ENCODE data around the gene COQ10A. TPM values are rescaled to one million over a fixed set of nuclear protein-coding genes. Genes with fewer than 3 reads are reported as not detected.

COQ10A gene
- total RNA-seq, 1 donor from 2014 or later: 112 TPM

GRCh38 chr12:56311003-56311402, 44.3 kb downstream of the COQ10A start:
- no peak for DNase-seq (ENCODE audit: low read depth)

GRCh38 chr12:56315249-56315621, 48.5 kb downstream of the COQ10A start:
- DNase-seq (ENCODE audit: low read depth): no peak

- DNase-seq (ENCODE audit: low read depth): peak; percentile 99
These were observed 49.1 kb downstream of the COQ10A start, which contains the start of gene CNPY2 for GRCh38 chr12:56315622-56316473. CNPY2 (minus strand) TSS chr12:56315988; CDS start chr12:56315217, 771 bp downstream.

- DNase-seq (ENCODE audit: low read depth): no peak
These were observed 50.9 kb downstream of the COQ10A start for GRCh38 chr12:56317675-56318074.

Other genes with a start within 250 kb of the COQ10A start
- gene IKZF4, start 245.9 kb upstream of the COQ10A start, total RNA-seq: 1.1 and 3.0 TPM in 2 replicates
- gene RPS26, start 225.0 kb upstream of the COQ10A start, total RNA-seq: 451 and 1,430 TPM in 2 replicates
- gene ERBB3, start 186.8 kb upstream of the COQ10A start, total RNA-seq: 178 and 188 TPM in 2 replicates
- 233 and 241 TPM in 2 replicates for gene PA2G4, start 162.4 kb upstream of the COQ10A start, total RNA-seq
- 1,498 and 1,992 TPM in 2 replicates for gene RPL41, start 150.3 kb upstream of the COQ10A start, total RNA-seq
- gene ZC3H10, start 148.7 kb upstream of the COQ10A start, total RNA-seq: 4.9 and 5.5 TPM in 2 replicates
- 442 and 481 TPM in 2 replicates for gene ESYT1, start 138.7 kb upstream of the COQ10A start, total RNA-seq
- gene MYL6B, start 114.4 kb upstream of the COQ10A start, total RNA-seq: 3,936 and 4,339 TPM in 2 replicates
- 883 and 1,119 TPM in 2 replicates for gene MYL6, start 108.6 kb upstream of the COQ10A start, total RNA-seq
- 75.8 and 80.0 TPM in 2 replicates for gene SMARCC2, start 77.5 kb upstream of the COQ10A start, total RNA-seq
- gene RNF41, start 45.0 kb upstream of the COQ10A start, total RNA-seq: 90.4 and 121 TPM in 2 replicates
- 29.2 and 32.0 TPM in 2 replicates for gene NABP2, start 42.6 kb upstream of the COQ10A start, total RNA-seq
- not detected in 2 replicates for gene SLC39A5, start 36.9 kb upstream of the COQ10A start, total RNA-seq
- 31.3 and 31.8 TPM in 2 replicates for gene ANKRD52, start 8.6 kb upstream of the COQ10A start, total RNA-seq
- gene CS, start 33.4 kb downstream of the COQ10A start, total RNA-seq: 178 and 184 TPM in 2 replicates
- gene CNPY2, start 49.0 kb downstream of the COQ10A start, total RNA-seq: 83.1 and 92.9 TPM in 2 replicates
- 44.4 and 49.3 TPM in 2 replicates for gene PAN2, start 67.1 kb downstream of the COQ10A start, total RNA-seq
- 0.51 TPM in 1 of 2 replicates, not detected in the other for gene IL23A, start 71.9 kb downstream of the COQ10A start, total RNA-seq
- gene STAT2, start 93.2 kb downstream of the COQ10A start, total RNA-seq: 196 and 202 TPM in 2 replicates
- gene APOF, start 95.9 kb downstream of the COQ10A start, total RNA-seq: not detected in 2 replicates
- 4.5 and 5.5 TPM in 2 replicates for gene TIMELESS, start 182.5 kb downstream of the COQ10A start, total RNA-seq
- gene MIP, start 187.7 kb downstream of the COQ10A start, total RNA-seq: 0.24 TPM in 1 of 2 replicates, not detected in the other
- gene SPRYD4, start 201.6 kb downstream of the COQ10A start, total RNA-seq: 2.1 and 2.4 TPM in 2 replicates
- gene GLS2, start 221.2 kb downstream of the COQ10A start, total RNA-seq: not detected in 2 replicates